ENCODE data around the gene KXD1. TPM values are rescaled to one million over a fixed set of nuclear protein-coding genes. Genes with fewer than 3 reads are reported as not detected.
"Not testable (repeated sequence)": the region's sequence is repeated elsewhere in the genome, so short reads cannot be mapped to it uniquely, and the experiment has no call there.

Gene KXD1
- total and polyA plus RNA-seq, 3 donors from 2014 or later = 124 to 163 (median 133) TPM

DNA sequence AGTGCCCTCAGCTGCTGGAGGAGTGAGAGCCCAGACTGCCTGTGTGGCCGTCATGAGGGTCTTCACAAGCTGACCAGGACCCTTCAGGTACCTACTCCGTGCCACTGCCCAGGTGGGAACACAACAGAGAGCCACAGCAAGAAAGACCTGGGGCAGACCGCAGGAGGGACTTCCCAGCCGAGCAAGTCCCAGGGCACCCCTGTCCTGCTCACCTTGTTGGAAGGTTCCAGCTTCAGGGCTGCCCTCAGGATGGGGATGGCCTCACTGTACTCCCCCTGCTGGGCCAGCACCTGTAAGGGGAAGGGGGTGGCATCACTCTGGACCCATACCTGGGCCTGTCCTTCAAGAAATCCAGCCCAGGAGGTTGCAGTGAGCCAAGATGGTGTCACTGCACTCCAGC, 24.6 kb upstream of the KXD1 start:
- WGBS, 2 donors = 100% methylated on average over 2 to 3 of the region's 4 CpGs
- no peaks in the 10 kb centered on the region for H3K27me3 ChIP-seq

DNA sequence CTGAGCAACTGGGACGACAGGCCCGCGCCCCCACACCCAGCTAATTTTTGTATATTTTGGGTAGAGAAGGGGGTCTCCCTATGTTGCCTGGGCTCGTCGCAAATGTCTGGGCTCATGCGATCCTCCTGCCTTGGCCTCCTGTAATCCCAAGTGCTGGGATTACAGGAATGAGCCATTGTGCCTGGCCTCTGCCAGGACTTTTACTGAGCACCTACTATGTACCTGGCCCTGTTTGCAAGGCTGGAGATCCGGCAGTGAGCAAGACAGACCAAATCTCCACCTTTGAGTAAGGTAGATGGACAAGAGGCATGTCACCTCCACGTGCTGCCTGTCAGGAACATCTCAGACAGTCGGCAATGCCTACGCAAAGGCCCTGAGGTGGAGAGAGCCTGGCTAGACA, 21.2 kb upstream of the KXD1 start:
- TF ChIP-seq POLR2A (IDR thresholded peaks at IDR 0.05) = no peak
- TF ChIP-seq, protein P1, sequence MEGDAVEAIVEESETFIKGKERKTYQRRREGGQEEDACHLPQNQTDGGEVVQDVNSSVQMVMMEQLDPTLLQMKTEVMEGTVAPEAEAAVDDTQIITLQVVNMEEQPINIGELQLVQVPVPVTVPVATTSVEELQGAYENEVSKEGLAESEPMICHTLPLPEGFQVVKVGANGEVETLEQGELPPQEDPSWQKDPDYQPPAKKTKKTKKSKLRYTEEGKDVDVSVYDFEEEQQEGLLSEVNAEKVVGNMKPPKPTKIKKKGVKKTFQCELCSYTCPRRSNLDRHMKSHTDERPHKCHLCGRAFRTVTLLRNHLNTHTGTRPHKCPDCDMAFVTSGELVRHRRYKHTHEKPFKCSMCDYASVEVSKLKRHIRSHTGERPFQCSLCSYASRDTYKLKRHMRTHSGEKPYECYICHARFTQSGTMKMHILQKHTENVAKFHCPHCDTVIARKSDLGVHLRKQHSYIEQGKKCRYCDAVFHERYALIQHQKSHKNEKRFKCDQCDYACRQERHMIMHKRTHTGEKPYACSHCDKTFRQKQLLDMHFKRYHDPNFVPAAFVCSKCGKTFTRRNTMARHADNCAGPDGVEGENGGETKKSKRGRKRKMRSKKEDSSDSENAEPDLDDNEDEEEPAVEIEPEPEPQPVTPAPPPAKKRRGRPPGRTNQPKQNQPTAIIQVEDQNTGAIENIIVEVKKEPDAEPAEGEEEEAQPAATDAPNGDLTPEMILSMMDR (IDR thresholded peaks at IDR 0.05) = no peak
- no peak overlapping the region for H3K27ac ChIP-seq
- no peaks in the 10 kb centered on the region for H3K36me3 ChIP-seq (ENCODE audit: low read depth, missing control alignments)
- H3K4me3 ChIP-seq = no peak overlapping the region
- intact Hi-C loops (cut with DNase I; ENCODE audit: low total_unique reads) = no loop called here
- no peaks in the 10 kb centered on the region for H3K27me3 ChIP-seq
- H3K4me1 ChIP-seq = no peaks in the 10 kb centered on the region
- WGBS, 2 donors = 89 to 92% methylated on average over 9 to 10 of the region's 10 CpGs
- no peaks in the 10 kb centered on the region for H3K9me3 ChIP-seq
- DNase-seq = no peak

More for the DNA sequence above, 24.6 kb upstream of the KXD1 start:
- no peaks in the 10 kb centered on the region for H3K9me3 ChIP-seq
- no peak overlapping the region for H3K27ac ChIP-seq
- H3K4me1 ChIP-seq = no peaks in the 10 kb centered on the region
- no peak for DNase-seq
- intact Hi-C loops (cut with DNase I; ENCODE audit: low total_unique reads) = no loop called here
- no peak overlapping the region for H3K4me3 ChIP-seq
- TF ChIP-seq, protein P1 (IDR thresholded peaks at IDR 0.05) = no peak
- no peak for TF ChIP-seq POLR2A (IDR thresholded peaks at IDR 0.05)
- H3K36me3 ChIP-seq (ENCODE audit: low read depth, missing control alignments) = no peaks in the 10 kb centered on the region

DNA sequence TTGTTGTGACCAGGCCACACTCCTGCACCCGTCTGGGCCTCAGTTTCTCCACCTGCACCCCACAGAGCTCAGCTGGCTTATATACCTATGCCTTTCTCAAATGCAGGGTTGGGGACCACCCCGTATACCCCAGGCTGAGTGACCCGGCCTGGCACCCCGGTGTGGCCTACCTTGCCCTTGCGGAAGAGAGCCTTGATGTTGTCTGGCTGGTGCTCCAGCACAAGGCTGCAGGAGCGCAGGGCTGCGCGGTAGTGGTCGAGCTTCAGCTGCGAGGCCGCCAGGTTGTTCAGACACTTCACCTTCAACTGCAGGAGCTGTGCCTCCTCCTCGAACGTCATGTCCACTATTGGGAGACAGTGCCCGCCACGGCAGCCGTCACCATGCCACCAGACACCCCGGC, 20.2 kb upstream of the KXD1 start:
- 89 to 94% methylated on average over 10 to 17 of the region's 17 CpGs for WGBS, 2 donors
- intact Hi-C loops (cut with DNase I; ENCODE audit: low total_unique reads) = no loop called here
- H3K4me3 ChIP-seq = no peak overlapping the region
- no peaks in the 10 kb centered on the region for H3K9me3 ChIP-seq
- H3K36me3 ChIP-seq (ENCODE audit: low read depth, missing control alignments) = no peaks in the 10 kb centered on the region
- no peaks in the 10 kb centered on the region for H3K27me3 ChIP-seq
- no peak for DNase-seq
- peaks cover 6% of the 10 kb centered on the region for H3K4me1 ChIP-seq
- H3K27ac ChIP-seq = no peak overlapping the region
- TF ChIP-seq, protein P1 (IDR thresholded peaks at IDR 0.05) = no peak
- no peak for TF ChIP-seq POLR2A (IDR thresholded peaks at IDR 0.05)

DNA sequence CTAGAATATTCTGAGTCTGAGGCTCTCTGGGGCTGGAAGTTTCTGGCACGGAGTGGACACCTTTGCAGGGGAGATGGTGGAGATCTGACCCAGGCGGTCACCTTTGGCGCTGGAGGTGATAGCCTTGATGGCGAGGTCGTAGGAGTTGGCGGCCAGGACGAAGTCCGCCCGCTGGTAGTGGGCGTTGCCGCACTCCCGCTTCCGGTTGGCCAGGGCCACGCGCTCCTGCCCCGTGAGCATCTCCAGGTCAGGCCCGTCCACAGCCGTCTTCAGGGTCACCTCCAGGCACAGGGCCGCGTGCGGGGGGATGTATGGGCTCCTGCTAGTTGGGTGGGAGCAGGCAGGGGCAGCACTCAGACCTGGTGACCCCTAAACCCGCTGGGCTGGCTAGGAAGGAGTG, 19.6 kb upstream of the KXD1 start:
- Histone ChIP-seq H3K9me3 (no peaks in the 10 kb centered on the region), H3K27me3 (no peaks in the 10 kb centered on the region), H3K4me3 (no peak overlapping the region), H3K4me1 (peaks cover 8% of the 10 kb centered on the region), H3K27ac (no peak overlapping the region), H3K36me3 (ENCODE audit: low read depth, missing control alignments) (no peaks in the 10 kb centered on the region)
- WGBS, 2 donors = 87 to 88% methylated on average over 17 to 22 of the region's 22 CpGs
- intact Hi-C loops (cut with DNase I; ENCODE audit: low total_unique reads) = no loop called here
- DNase-seq = no peak
- TF ChIP-seq, protein P1 (IDR thresholded peaks at IDR 0.05) = no peak
- TF ChIP-seq POLR2A (IDR thresholded peaks at IDR 0.05) = no peak

DNA sequence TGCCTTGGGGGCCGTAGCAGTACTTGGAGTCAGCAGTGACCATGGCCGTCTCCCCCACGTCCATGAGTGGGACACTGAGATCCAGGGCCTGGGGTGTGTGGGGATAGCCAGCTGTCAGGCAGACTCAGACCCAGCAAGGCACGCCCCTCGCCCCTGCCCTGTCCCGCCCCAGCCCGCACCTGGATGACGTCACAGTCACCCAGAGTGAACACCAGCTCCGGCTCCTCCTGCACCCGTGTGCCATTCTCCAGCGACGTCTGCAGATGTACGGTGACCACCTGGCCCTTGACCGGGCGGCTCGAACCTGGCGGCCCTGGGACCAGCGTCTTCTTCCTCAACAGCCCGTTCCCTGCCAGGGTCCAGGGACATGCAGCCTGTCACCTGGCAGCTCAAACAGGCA, 18.3 kb upstream of the KXD1 start:
- WGBS, 2 donors = 91 to 96% methylated on average over 16 to 17 of the region's 19 CpGs
- intact Hi-C loops (cut with DNase I; ENCODE audit: low total_unique reads) = no loop called here
- Histone ChIP-seq H3K4me1 (peaks cover 13% of the 10 kb centered on the region), H3K36me3 (ENCODE audit: low read depth, missing control alignments) (no peaks in the 10 kb centered on the region), H3K27me3 (no peaks in the 10 kb centered on the region), H3K4me3 (no peak overlapping the region), H3K27ac (no peak overlapping the region), H3K9me3 (no peaks in the 10 kb centered on the region)
- no peak for TF ChIP-seq POLR2A (IDR thresholded peaks at IDR 0.05)
- TF ChIP-seq, protein P1 (IDR thresholded peaks at IDR 0.05) = no peak
- no peak for DNase-seq

DNA sequence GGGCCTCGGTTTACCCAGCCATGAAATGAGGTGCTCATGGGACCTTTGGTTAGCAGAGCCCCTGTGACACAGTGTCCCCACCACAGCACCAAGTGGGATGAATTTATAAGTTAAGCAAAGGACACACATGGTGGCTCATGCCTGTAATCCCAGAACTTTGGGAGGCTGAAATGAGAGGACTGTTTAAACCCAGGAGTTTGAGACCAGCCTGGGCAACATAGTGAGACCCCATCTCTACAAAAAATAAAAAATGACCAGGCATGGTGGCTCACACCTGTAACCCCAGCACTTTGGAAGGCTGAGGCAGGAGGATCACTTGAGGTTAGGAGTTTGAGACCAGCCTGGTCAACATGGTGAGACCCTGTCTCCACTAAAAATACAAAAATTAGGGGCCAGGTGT, 17.5 kb upstream of the KXD1 start:
- H3K9me3 ChIP-seq; DNase-seq; H3K36me3 ChIP-seq (ENCODE audit: low read depth, missing control alignments); intact Hi-C loops (cut with DNase I; ENCODE audit: low total_unique reads); H3K27me3 ChIP-seq; H3K4me3 ChIP-seq; H3K27ac ChIP-seq: not testable (repeated sequence)
- WGBS, 2 donors = 100% methylated on average over 1 of the region's 1 CpG
- peaks cover 13% of the 10 kb centered on the region for H3K4me1 ChIP-seq
